ENCODE measurements around the gene BEND7.
"Not testable (repeated sequence)": the region's sequence is repeated elsewhere in the genome, so short reads cannot be mapped to it uniquely, and the experiment has no call there.

BEND7 gene

GRCh38 chr10:13473986-13474385 is 54.8 kb downstream of the BEND7 start:
- DNase-seq, result no peak

GRCh38 chr10:13472359-13472758 is 56.5 kb downstream of the BEND7 start:
- DNase-seq, result no peak

GRCh38 chr10:13470270-13470669 is 58.5 kb downstream of the BEND7 start:
- no peak for DNase-seq

- DNase-seq, result no peak
Observed at GRCh38 chr10:13462551-13462950, 66.3 kb downstream of the BEND7 start.

GRCh38 chr10:13458687-13459012 is 70.2 kb downstream of the BEND7 start:
- no peak for DNase-seq

- no peak for DNase-seq
Observed at GRCh38 chr10:13457958-13458686, 70.7 kb downstream of the BEND7 start.

GRCh38 chr10:13453896-13454295 is 74.9 kb downstream of the BEND7 start:
- DNase-seq, result no peak

GRCh38 chr10:13450069-13450468 is 78.7 kb downstream of the BEND7 start:
- DNase-seq, result no peak

- DNase-seq, result no peak
Observed at GRCh38 chr10:13449296-13449695, 79.5 kb downstream of the BEND7 start.

GRCh38 chr10:13448216-13448615 is 80.6 kb downstream of the BEND7 start:
- DNase-seq, result no peak

- no peak for DNase-seq
Observed at GRCh38 chr10:13445656-13446400, 83.0 kb downstream of the BEND7 start.

GRCh38 chr10:13441476-13441875 is 87.3 kb downstream of the BEND7 start:
- DNase-seq, result no peak

- DNase-seq, result no peak
Observed at GRCh38 chr10:13440185-13441061, 88.4 kb downstream of the BEND7 start.

- no peak for DNase-seq
Observed at GRCh38 chr10:13439313-13440184, 89.3 kb downstream of the BEND7 start.

GRCh38 chr10:13437026-13437555 is 91.7 kb downstream of the BEND7 start:
- DNase-seq, result no peak

GRCh38 chr10:13427943-13428342 is 100.9 kb downstream of the BEND7 start:
- DNase-seq, result not testable (repeated sequence)

- no peak for DNase-seq
Observed at GRCh38 chr10:13425397-13425796, 103.4 kb downstream of the BEND7 start.

GRCh38 chr10:13422800-13423199 is 106.0 kb downstream of the BEND7 start:
- no peak for DNase-seq

- no peak for DNase-seq
Observed at GRCh38 chr10:13421382-13421917, 107.4 kb downstream of the BEND7 start.

GRCh38 chr10:13420532-13421307 is 108.1 kb downstream of the BEND7 start:
- DNase-seq, result no peak

GRCh38 chr10:13417459-13418126 is 111.2 kb downstream of the BEND7 start:
- no peak for DNase-seq

All from NCI-H2081 treated with DMSO at 0.1 percent for 48 hours (cell line).